GM12873 (cell line): ENCODE data around the gene PHKB.

Source experiments
- TF ChIP-seq, protein P1 (sequence below): IDR thresholded peaks from 2 replicates; pipeline ENCODE4 v1.5.1; 2012; ENCODE audit warnings: low read depth, mild to moderate bottlenecking, moderate library complexity, low read length, control low read depth; ENCODE audit not compliant: insufficient read depth; ENCODE audit errors: missing control alignments

PHKB gene

DNA sequence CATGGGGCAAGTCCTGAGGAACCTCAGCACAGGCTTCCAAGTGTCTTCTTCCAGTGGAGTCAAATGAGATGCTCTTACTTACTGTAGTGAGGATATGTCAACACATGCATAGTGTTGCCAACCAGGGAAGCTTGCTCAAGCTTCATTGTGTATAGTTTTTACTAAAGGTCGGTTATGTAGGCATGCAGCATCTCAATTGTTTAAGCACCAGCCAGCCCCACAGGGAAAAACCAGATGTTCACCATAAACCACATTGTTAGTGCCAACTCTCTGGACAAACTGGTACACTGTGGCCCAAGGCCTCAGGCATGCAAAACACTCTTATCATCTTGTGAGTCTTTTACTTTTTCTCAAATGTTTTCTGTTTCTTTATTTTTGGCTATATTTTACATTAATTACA lies 152.1 kb downstream of the PHKB start:
- TF ChIP-seq, protein P1, sequence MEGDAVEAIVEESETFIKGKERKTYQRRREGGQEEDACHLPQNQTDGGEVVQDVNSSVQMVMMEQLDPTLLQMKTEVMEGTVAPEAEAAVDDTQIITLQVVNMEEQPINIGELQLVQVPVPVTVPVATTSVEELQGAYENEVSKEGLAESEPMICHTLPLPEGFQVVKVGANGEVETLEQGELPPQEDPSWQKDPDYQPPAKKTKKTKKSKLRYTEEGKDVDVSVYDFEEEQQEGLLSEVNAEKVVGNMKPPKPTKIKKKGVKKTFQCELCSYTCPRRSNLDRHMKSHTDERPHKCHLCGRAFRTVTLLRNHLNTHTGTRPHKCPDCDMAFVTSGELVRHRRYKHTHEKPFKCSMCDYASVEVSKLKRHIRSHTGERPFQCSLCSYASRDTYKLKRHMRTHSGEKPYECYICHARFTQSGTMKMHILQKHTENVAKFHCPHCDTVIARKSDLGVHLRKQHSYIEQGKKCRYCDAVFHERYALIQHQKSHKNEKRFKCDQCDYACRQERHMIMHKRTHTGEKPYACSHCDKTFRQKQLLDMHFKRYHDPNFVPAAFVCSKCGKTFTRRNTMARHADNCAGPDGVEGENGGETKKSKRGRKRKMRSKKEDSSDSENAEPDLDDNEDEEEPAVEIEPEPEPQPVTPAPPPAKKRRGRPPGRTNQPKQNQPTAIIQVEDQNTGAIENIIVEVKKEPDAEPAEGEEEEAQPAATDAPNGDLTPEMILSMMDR, result no peak

DNA sequence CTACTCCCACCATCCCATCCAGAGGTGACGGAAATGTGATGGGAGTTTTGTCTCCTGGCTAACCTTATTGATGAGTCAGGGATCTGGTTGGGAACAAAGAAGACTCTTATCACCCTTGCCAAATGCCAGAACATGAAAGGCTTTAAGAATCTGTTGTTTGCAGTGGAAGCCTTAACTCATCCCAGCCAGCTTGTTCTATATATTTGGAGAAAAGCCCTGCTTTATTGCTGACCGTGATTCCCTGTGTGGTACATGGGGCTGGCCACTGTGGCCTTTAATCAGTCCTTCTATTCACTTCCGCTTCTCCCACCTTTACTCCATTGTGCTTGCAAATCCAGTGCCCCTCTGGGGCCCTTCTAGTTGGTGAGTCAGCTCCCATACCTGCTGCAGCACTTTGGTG lies 156.6 kb downstream of the PHKB start:
- TF ChIP-seq, protein P1, result no peak

DNA sequence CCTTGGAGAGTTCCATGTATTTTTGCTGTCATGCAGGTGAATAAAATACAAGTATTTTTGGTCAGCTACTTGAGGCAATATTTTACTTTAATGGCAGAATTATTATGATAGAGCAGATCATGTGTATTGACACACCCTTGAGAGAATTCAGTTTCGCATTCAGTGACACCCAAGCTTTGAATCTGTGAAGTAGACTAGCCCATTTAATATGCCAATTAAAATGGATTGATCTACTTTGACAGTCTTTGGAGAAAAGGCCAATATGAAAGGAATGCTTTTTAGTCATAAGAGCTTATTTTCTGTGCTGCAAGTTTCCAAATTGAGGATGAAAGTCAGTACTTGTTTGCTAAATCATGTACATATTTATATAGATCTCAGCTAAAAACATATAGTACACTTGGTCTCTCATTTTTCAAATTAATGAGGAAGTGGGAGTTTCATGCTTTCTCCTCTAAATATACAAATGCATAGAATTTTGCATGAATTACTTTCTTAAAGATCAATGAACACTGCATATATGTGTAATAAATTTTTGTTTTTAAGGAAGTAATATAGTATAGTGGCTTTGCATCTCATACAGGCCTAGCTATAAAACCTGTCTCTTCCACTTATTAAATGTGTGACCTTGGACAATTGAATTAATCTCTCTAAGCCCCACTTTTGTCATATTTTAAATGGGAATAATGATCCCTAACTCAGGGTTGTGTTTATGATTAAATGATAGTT lies 161.5 kb downstream of the PHKB start:
- TF ChIP-seq, protein P1, result no peak

DNA sequence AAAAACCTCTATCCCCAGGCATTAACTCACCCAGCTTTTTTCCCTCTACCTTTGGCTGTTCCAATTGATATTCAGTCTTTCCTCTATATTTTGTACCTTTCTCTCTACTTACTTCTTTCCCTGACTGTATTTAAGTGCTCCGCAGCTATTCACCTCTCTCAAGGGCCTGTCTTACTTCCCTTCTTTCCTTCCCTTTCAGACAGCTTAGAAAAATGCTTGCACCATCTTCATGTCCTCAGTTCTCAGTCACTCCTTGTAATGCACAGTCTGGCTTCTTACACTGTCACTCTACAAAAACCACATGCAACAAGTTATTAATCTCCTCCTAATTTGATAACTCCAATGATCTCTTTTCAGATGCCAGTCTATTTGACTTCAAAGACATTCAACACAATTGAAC lies 163.4 kb downstream of the PHKB start:
- TF ChIP-seq, protein P1, result no peak

DNA sequence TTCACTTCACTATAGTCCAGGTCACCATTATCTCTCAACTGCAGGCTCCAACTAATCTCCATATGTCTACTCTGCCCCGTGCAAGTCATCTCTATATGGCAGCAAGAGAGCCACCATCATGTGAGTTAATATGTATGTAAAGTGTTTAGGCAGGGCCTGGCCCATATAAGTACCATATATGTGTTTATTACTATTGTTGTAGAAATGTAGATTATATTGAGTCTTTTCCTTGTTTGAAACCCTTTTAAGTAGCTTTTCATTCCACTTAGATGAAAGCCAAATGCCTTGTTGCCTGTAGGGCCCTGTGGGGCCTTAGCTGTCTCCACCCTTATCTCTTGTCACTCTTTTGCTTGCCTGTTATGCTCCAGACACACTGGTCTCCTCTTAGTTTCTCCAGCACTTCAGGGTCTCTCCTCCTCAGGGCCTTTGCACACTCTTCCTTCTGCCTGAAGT lies 164.0 kb downstream of the PHKB start:
- TF ChIP-seq, protein P1, result no peak

DNA sequence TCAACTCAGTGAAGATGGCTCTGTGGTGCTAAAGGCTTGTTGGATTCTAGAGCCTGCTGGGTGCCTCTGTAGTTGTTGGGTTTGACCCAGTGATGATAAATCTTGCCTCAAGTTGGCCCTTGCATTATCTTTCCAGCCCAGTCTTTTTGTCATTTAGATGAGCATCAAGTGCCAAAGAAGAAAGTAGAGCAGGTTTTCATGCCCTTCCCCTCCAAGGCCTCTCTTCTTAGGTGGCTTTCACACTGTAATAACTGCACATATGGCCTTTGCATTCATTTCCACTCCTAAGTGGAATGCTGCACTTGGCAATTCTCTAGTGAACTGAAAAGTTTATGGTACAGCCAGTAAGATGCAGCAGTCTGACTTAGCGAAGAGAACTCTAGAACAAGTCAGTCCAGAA lies 165.1 kb downstream of the PHKB start:
- TF ChIP-seq, protein P1, result no peak

DNA sequence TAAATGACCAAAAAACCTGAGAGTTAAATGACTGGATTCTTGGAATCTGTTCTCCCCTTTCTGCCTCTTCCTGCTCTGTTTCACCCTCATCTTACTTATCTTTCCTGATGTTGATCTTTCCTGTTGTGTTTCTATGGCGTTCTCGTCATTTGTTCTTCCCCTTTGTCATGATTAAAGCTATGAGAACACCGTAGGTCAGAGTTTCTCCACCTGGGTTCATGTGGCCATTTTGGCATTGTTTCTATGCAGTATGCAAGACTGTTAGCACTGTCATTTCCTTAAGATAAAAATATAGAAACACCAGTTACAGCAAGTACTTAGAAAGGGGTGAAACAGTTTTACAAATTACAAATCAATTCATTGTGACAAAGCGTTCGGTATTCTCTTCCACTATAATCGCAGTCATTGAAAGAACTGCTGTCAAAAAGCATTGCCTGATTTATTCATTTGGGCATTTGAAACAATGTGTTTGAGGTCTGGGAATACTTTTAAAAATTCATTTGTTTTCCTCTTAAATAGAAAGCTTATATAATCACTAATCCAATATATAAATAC lies 166.0 kb downstream of the PHKB start:
- TF ChIP-seq, protein P1, result no peak
